Measurements from ENCODE around the gene MCFD2. TPM values are rescaled to one million over a fixed set of nuclear protein-coding genes. Genes with fewer than 3 reads are reported as not detected.

MCFD2 gene
- polyA plus RNA-seq, 1 of the 3 experiments (the other 2 are of a cell fraction), result 88.2 TPM

- TF ChIP-seq CHD2 (IDR thresholded peaks at IDR 0.05; ENCODE audit: low read length, partially characterized antibody) (no peak), FOXM1 (IDR thresholded peaks at IDR 0.05; ENCODE audit: low read depth) (no peak)
These were observed 30.1 kb upstream of the MCFD2 start (continued) for GRCh38 chr2:46945671-46946070.

- Histone ChIP-seq H3K9me3 (no peaks in the 10 kb centered on the region), H3K9ac (no peak overlapping the region), H4K20me1 (ENCODE audit: insufficient read depth) (no peaks in the 10 kb centered on the region), H3K4me3 (ENCODE audit: low read depth in 2 of 2, low read length in 1 of 2) (no peak overlapping the region; a peak in 1 of 4 replicates), H3K36me3 (replicated peaks in 1 of 2; ENCODE audit: control insufficient read depth in 1 of 2, insufficient read depth in 2 of 2, low read length in 1 of 2) (peaks cover 0 to 19% of the 10 kb centered on the region in 2 experiments), H3K4me1 (ENCODE audit: control insufficient read depth in 1 of 2, insufficient read depth in 2 of 2, low read depth in 1 of 2, low read length in 1 of 2) (peaks cover 10 to 12% of the 10 kb centered on the region in 2 experiments; a peak in 2 of 4 replicates), H3K27me3 (ENCODE audit: insufficient read depth) (no peaks in the 10 kb centered on the region), H3F3A (replicated peaks; ENCODE audit: insufficient read depth) (peaks cover 11% of the 10 kb centered on the region), H3K27ac (ENCODE audit: low read depth in 2 of 2, low read length in 1 of 2) (no peak overlapping the region), H3K79me2 (ENCODE audit: insufficient read depth) (peaks cover 74% of the 10 kb centered on the region), H3K4me2 (no peak overlapping the region; the same call in 1 of the 2 replicates), H3K9me2 (no peaks in the 10 kb centered on the region), H2AFZ (ENCODE audit: low read depth) (no peak overlapping the region)
- WGBS (ENCODE audit: low lambda C conversion rate), result 94% methylated on average over 9 of the region's 9 CpGs
- CTCF ChIA-PET, result interaction anchor here (0.7 to 2.4 kb wide), 3 partner anchors 14 to 444 kb away, joined by 3 to 6 read pairs (median 3); no protein-coding TSS in a partner anchor
- TF ChIP-seq TEAD4 (IDR thresholded peaks at IDR 0.05; ENCODE audit: borderline replicate concordance, insufficient read depth), result no peak
- TF ChIP-seq GABPA (IDR thresholded peaks at IDR 0.05; ENCODE audit: low read depth), result no peak
- no peak for TF ChIP-seq RCOR1 (IDR thresholded peaks at IDR 0.05; ENCODE audit: low read length)
- TF ChIP-seq NRF1 (IDR thresholded peaks at IDR 0.05; ENCODE audit: low read depth, low read length), result no peak
- TF ChIP-seq SIN3A (IDR thresholded peaks at IDR 0.05; ENCODE audit: borderline replicate concordance, low read depth, low read length), result no peak
- TF ChIP-seq IRF3 (IDR thresholded peaks at IDR 0.05; ENCODE audit: low read depth, low read length), result no peak
- no peak for TF ChIP-seq CHD2 (IDR thresholded peaks at IDR 0.05; ENCODE audit: low read length, partially characterized antibody)
- TF ChIP-seq POLR2AphosphoS5 (IDR thresholded peaks at IDR 0.05; ENCODE audit: low read depth, low read length), result no peak
- no peak for TF ChIP-seq TAF1 (IDR thresholded peaks at IDR 0.05; ENCODE audit: borderline replicate concordance, low read depth, low read length)
- no peak for TF ChIP-seq TCF12 (IDR thresholded peaks at IDR 0.05)
- no peak for TF ChIP-seq JUND (IDR thresholded peaks at IDR 0.05)
- no peak for TF ChIP-seq PBX3 (IDR thresholded peaks at IDR 0.05)
- TF ChIP-seq EZH2phosphoT487 (IDR thresholded peaks at IDR 0.05; ENCODE audit: borderline replicate concordance, low read depth), result no peak
- no peak for TF ChIP-seq FOSL2 (IDR thresholded peaks at IDR 0.05; ENCODE audit: borderline replicate concordance, low read depth)
- TF ChIP-seq RXRA (IDR thresholded peaks at IDR 0.05; ENCODE audit: borderline replicate concordance, low read depth), result no peak
- TF ChIP-seq RFX5 (IDR thresholded peaks at IDR 0.05; ENCODE audit: low read length), result no peak
- no peak for TF ChIP-seq ZBTB33 (IDR thresholded peaks at IDR 0.05; ENCODE audit: borderline replicate concordance, low read depth)
- no peak for TF ChIP-seq YY1 (IDR thresholded peaks at IDR 0.05; ENCODE audit: low read depth)
- no peak for TF ChIP-seq MEF2A (IDR thresholded peaks at IDR 0.05; ENCODE audit: borderline replicate concordance, low read depth)
- TF ChIP-seq RAD21 (IDR thresholded peaks at IDR 0.05; ENCODE audit: low read length), result no peak
- POLR2A ChIA-PET, result interaction anchor here (1.4 kb wide), 1 partner anchor 28 kb away, joined by 4 read pairs; the partner anchor contains the start of gene MCFD2
- no peak for DNase-seq
These were observed 28.5 kb upstream of the MCFD2 start for GRCh38 chr2:46943881-46944798.

Data from SK-N-SH (cell line).